Esophagus squamous epithelium (tissue), 4 donors: ENCODE measurements around the gene CNIH3.

Source experiments
- POLR2A ChIP-seq, 4 donors: fragments of 450-650 bp; IDR thresholded peaks; one replicate each; pipeline ENCODE4 v1.6.1; 2017; ENCODE audit warnings: antibody characterized with exemption in 4 of 4, mild to moderate bottlenecking in 4 of 4, moderate library complexity in 3 of 4
- TF ChIP-seq, protein P1 (sequence below), 6 experiments: fragments of 450-650 bp in 4 of 6; fragments of 200-600 bp in 2 of 6; sonication (generic) in 2 of 6; IDR thresholded peaks; one replicate each; pipeline ENCODE4 v1.5.1; 2016 to 2019; ENCODE audit warnings: antibody characterized with exemption in 6 of 6, mild to moderate bottlenecking in 4 of 6, moderate library complexity in 4 of 6

DNA sequence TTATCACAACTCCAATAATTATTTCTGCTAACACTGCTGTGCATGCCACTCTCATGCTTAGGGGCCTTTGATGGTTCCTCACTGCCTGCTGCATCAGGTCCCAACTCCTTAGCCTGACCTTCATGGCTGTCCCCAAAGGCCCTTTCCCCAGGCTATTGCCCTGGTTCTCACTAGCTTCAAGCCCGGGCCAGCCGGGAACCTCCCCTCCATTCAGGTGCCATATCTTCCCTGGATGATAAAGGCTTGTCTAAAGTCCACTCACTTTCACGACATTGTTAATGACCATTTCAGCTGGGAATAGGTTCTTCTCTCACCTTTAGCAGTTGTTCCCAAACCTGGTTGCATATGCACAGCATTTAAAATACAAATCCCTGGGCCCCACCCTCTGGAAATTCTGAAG, 95.8 kb downstream of the CNIH3 start:
- TF ChIP-seq, protein P1, sequence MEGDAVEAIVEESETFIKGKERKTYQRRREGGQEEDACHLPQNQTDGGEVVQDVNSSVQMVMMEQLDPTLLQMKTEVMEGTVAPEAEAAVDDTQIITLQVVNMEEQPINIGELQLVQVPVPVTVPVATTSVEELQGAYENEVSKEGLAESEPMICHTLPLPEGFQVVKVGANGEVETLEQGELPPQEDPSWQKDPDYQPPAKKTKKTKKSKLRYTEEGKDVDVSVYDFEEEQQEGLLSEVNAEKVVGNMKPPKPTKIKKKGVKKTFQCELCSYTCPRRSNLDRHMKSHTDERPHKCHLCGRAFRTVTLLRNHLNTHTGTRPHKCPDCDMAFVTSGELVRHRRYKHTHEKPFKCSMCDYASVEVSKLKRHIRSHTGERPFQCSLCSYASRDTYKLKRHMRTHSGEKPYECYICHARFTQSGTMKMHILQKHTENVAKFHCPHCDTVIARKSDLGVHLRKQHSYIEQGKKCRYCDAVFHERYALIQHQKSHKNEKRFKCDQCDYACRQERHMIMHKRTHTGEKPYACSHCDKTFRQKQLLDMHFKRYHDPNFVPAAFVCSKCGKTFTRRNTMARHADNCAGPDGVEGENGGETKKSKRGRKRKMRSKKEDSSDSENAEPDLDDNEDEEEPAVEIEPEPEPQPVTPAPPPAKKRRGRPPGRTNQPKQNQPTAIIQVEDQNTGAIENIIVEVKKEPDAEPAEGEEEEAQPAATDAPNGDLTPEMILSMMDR (IDR thresholded peaks at IDR 0.05): no peak
- no peak for TF ChIP-seq POLR2A (IDR thresholded peaks at IDR 0.05)
